IMR-90 (cell line): Measurements from ENCODE around the gene KCNQ5. TPM values are rescaled to one million over a fixed set of nuclear protein-coding genes. Genes with fewer than 3 reads are reported as not detected.

Experiments
- ATAC-seq: fragments of 200-7000 bp; cut with Tn5 transposase; 2 replicates; pipeline ENCODE4 v1.9.1; 2020; ENCODE audit warnings: low read depth, mild to moderate bottlenecking, moderate library complexity
- BruUV-seq: library from RNA; stranded (reverse); fragments of 400-500 nt; replicated peaks from 2 replicates; lab custom pipeline; 2021; lab: Mats Ljungman, UMichigan
- CTCF ChIA-PET: fragments of 300-600 bp; formaldehyde crosslinking; extraction: SDS; loops from one replicate; lab custom pipeline; 2021; ENCODE audit warnings: antibody characterized with exemption; lab: Yijun Ruan, JAX
- POLR2A ChIA-PET: fragments of 300-600 bp; sonication (Branson Sonifier 250); formaldehyde crosslinking; loops from one replicate; lab custom pipeline; 2022; ENCODE audit warnings: antibody characterized with exemption; ENCODE audit not compliant: unreplicated experiment; lab: Charles Lee
- DNase-seq: peaks from one replicate; pipeline ENCODE4 v3.0.0; 2013
- H2AFZ ChIP-seq: replicated peaks from 2 replicates; pipeline ENCODE3; 2013; ENCODE audit warnings: low read length, mild to moderate bottlenecking; ENCODE audit not compliant: poor library complexity
- H2AK5ac ChIP-seq: 2 replicates; pipeline ENCODE4 v1.6.1; 2013; ENCODE audit warnings: low read depth, low read length, inconsistent platforms
- H2AK9ac ChIP-seq: replicated peaks from 2 replicates; pipeline ENCODE3; 2013; ENCODE audit warnings: mild to moderate bottlenecking, low read depth, low read length, moderate library complexity; ENCODE audit not compliant: poor library complexity
- H2BK120ac ChIP-seq: 2 replicates; pipeline ENCODE4 v1.6.1; 2013; ENCODE audit warnings: low read depth, low read length, inconsistent platforms
- H2BK15ac ChIP-seq: 3 replicates; pipeline ENCODE4 v1.6.1; 2013; ENCODE audit warnings: low read depth, low read length, inconsistent platforms
- H2BK20ac ChIP-seq: 2 replicates; pipeline ENCODE4 v1.6.1; 2013; ENCODE audit warnings: low read depth, mild to moderate bottlenecking, inconsistent platforms, low read length, moderate library complexity
- H2BK5ac ChIP-seq: 2 replicates; pipeline ENCODE4 v1.6.1; 2013; ENCODE audit warnings: mild to moderate bottlenecking, low read depth, low read length, inconsistent platforms; ENCODE audit not compliant: poor library complexity, severe bottlenecking
- H3K14ac ChIP-seq: replicated peaks from 2 replicates; pipeline ENCODE4 v1.6.1; 2013; ENCODE audit warnings: low read depth, low read length, inconsistent platforms
- H3K18ac ChIP-seq: 2 replicates; pipeline ENCODE4 v1.6.1; 2013; ENCODE audit warnings: low read depth, low read length, control low read depth
- H3K23ac ChIP-seq: 2 replicates; pipeline ENCODE4 v1.6.1; 2013; ENCODE audit warnings: low read depth, low read length, inconsistent platforms
- H3K27ac ChIP-seq: 2 replicates; pipeline ENCODE4 v1.5.1; 2013; ENCODE audit warnings: mild to moderate bottlenecking, control low read depth, low read length; ENCODE audit not compliant: insufficient read depth
- H3K27me3 ChIP-seq: 2 replicates; pipeline ENCODE4 v1.6.1; 2013; ENCODE audit warnings: low read length; ENCODE audit not compliant: control insufficient read depth, insufficient read depth
- H3K36me3 ChIP-seq: 2 replicates; pipeline ENCODE4 v1.6.1; 2013; ENCODE audit warnings: low read length, mixed read lengths; ENCODE audit not compliant: control insufficient read depth, insufficient read depth
- H3K4ac ChIP-seq: 2 replicates; pipeline ENCODE4 v1.6.1; 2013; ENCODE audit warnings: low read depth, low read length, inconsistent platforms
- H3K4me1 ChIP-seq: 2 replicates; pipeline ENCODE4 v1.6.1; 2013; ENCODE audit warnings: low read length, mixed read lengths; ENCODE audit not compliant: control insufficient read depth, insufficient read depth
- H3K4me2 ChIP-seq: 2 replicates; pipeline ENCODE4 v1.6.1; 2013; ENCODE audit warnings: low read depth, mild to moderate bottlenecking, control low read depth, low read length, moderate library complexity
- H3K4me3 ChIP-seq: 2 replicates; pipeline ENCODE4 v1.5.1; 2013; ENCODE audit warnings: low read depth, mild to moderate bottlenecking, control low read depth, low read length, moderate library complexity; ENCODE audit not compliant: insufficient read depth
- H3K56ac ChIP-seq: 2 replicates; pipeline ENCODE4 v1.6.1; 2013; ENCODE audit warnings: low read length, inconsistent platforms; ENCODE audit not compliant: insufficient read depth; ENCODE audit errors: extremely low read depth
- H3K79me1 ChIP-seq, 2 experiments: 2 replicates each; pipeline ENCODE4 v1.6.1; 2013; ENCODE audit warnings: low read length in 2 of 2, inconsistent platforms in 1 of 2, low read depth in 1 of 2
- H3K9ac ChIP-seq: 2 replicates; pipeline ENCODE4 v1.6.1; 2013; ENCODE audit warnings: low read depth, low read length, control low read depth
- H3K9me1 ChIP-seq: 2 replicates; pipeline ENCODE4 v1.6.1; 2013; ENCODE audit warnings: low read length, inconsistent platforms; ENCODE audit not compliant: insufficient read depth
- H3K9me3 ChIP-seq: 2 replicates; pipeline ENCODE4 v1.6.1; 2013; ENCODE audit warnings: low read length; ENCODE audit not compliant: control insufficient read depth, insufficient read depth
- H4K20me1 ChIP-seq: 2 replicates; pipeline ENCODE4 v1.6.1; 2013; ENCODE audit warnings: low read length, inconsistent platforms; ENCODE audit not compliant: insufficient read depth
- H4K5ac ChIP-seq: 2 replicates; pipeline ENCODE4 v1.6.1; 2013; ENCODE audit warnings: mild to moderate bottlenecking, low read depth, low read length, control low read depth
- H4K8ac ChIP-seq, 2 experiments: 2 replicates each; pipeline ENCODE4 v1.6.1; 2013; ENCODE audit warnings: low read depth in 2 of 2, low read length in 2 of 2, control low read depth in 1 of 2, inconsistent platforms in 1 of 2
- H4K91ac ChIP-seq: 2 replicates; pipeline ENCODE4 v1.6.1; 2013; ENCODE audit warnings: low read depth, low read length, inconsistent platforms; ENCODE audit not compliant: insufficient read depth
- MXI1 ChIP-seq: IDR thresholded peaks from 2 replicates; pipeline ENCODE4 v1.6.1; 2012; ENCODE audit warnings: low read depth, mild to moderate bottlenecking, low read length, moderate library complexity, borderline replicate concordance
- NFE2L2 ChIP-seq: fragments of 150-350 bp; IDR thresholded peaks from 2 replicates; pipeline ENCODE4 v1.6.1; 2016; ENCODE audit warnings: low read depth, mild to moderate bottlenecking, low read length
- POLR2A ChIP-seq: IDR thresholded peaks from 2 replicates; pipeline ENCODE4 v1.6.1; 2012; ENCODE audit warnings: mild to moderate bottlenecking, low read depth, low read length
- RAD21 ChIP-seq: IDR thresholded peaks from 2 replicates; pipeline ENCODE4 v1.6.1; 2012; ENCODE audit warnings: low read length, improper control_type of control experiment
- RFX5 ChIP-seq: IDR thresholded peaks from 2 replicates; pipeline ENCODE4 v1.8.0; 2012; ENCODE audit warnings: low read depth, mild to moderate bottlenecking, low read length, moderate library complexity
- WGBS, 2 experiments: methylation state at CpG; one replicate each; pipeline versions ENCODE4 v1.1.5 to v1.1.7; 2013; ENCODE audit warnings: missing lambda C conversion rate in 2 of 2; ENCODE audit not compliant: insufficient read length in 1 of 2; ENCODE audit errors: extremely low coverage in 2 of 2; 5-methylcytosine and 5-hydroxymethylcytosine counted together
- dilution Hi-C: fragments of 300-500 bp; cut with HindIII; formaldehyde crosslinking; loops from one replicate; pipeline ENCODE4 v1.14.3; 2018; ENCODE audit warnings: low sequenced_read_pairs; ENCODE audit not compliant: unreplicated experiment
- in situ Hi-C: fragments of 300-500 bp; cut with MboI; formaldehyde crosslinking; loops from 3 replicates; pipeline ENCODE4 v1.14.3; 2019; ENCODE audit warnings: low sequenced_read_pairs, inconsistent platforms, mixed read lengths
- intact Hi-C: fragments of 100-400 bp; cut with micrococcal nuclease; formaldehyde crosslinking; loops from 2 replicates; pipeline ENCODE4 v1.10.0; 2022
- polyA plus RNA-seq, 3 experiments: library from polyadenylated mRNA; depleted of rRNA; stranded (reverse); fragments of >200 nt; gene quantifications; 2 replicates each; pipeline ENCODE4 v1.2.3, GENCODE V29; 2012; ENCODE audit warnings: low replicate concordance in 1 of 3
- total RNA-seq: library from RNA; depleted of rRNA; stranded (reverse); fragments of >200 nt; gene quantifications from 2 replicates; pipeline ENCODE4 v1.2.3, GENCODE V29; 2012

Gene KCNQ5
- total and polyA plus RNA-seq, 2 of the 4 experiments (the other 2 are of a cell fraction): 0.75 to 1.3 TPM

DNA sequence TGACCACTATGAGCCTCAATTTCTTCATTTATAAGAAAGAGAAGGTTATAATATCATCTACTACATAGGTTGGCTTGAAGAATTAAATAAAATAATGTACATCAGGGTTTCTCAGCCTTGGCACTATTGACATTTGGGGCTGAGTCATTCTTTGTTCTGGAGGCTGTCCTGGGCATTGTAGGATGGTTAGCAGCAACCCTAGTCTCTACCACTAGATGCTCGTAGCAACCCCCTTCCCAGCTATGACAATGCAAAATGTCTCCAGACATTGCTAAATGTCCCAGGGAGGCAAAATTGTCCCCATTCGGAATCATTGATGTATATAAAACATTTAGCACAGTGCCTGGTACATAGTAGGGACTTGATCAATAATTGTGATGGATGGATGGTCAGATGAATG, 451.4 kb downstream of the KCNQ5 start:
- Histone ChIP-seq H3K79me1 (no peaks in the 10 kb centered on the region), H2AFZ (no peak overlapping the region), H3K36me3 (no peaks in the 10 kb centered on the region), H3K9ac (no peak overlapping the region), H2BK5ac (no peak overlapping the region), H4K91ac (no peak overlapping the region), H3K27ac (no peak overlapping the region), H4K20me1 (no peaks in the 10 kb centered on the region), H3K4me3 (no peak overlapping the region), H4K5ac (no peak overlapping the region), H3K23ac (no peak overlapping the region), H2BK120ac (no peak overlapping the region), H3K56ac (no peak overlapping the region), H2BK20ac (no peak overlapping the region), H2AK5ac (no peak overlapping the region), H2BK15ac (no peak overlapping the region), H3K14ac (no peak overlapping the region), H3K18ac (no peak overlapping the region), H3K4me2 (no peak overlapping the region), H3K27me3 (no peaks in the 10 kb centered on the region), H3K9me3 (no peaks in the 10 kb centered on the region), H2AK9ac (no peak overlapping the region), H3K9me1 (no peaks in the 10 kb centered on the region), H3K4me1 (peaks cover 1% of the 10 kb centered on the region; the same call in 1 of the 2 replicates), H4K8ac (no peak overlapping the region), H3K4ac (no peak overlapping the region)
- intact Hi-C loops: no loop called here
- dilution Hi-C loops: no loop called here
- no peak for ATAC-seq
- BruUV-seq: no TSS peak
- POLR2A ChIA-PET: no interaction called here
- CTCF ChIA-PET: no interaction called here
- no peak for DNase-seq
- in situ Hi-C loops: no loop called here
- WGBS, 2 experiments: no CpG with 5 or more reads among the region's 2 CpGs
- TF ChIP-seq RFX5: no peak
- TF ChIP-seq POLR2A: no peak
- TF ChIP-seq MXI1: no peak
- no peak for TF ChIP-seq RAD21
- TF ChIP-seq NFE2L2: no peak
